GM18507 (cell line): ENCODE measurements around the gene EGFR.

Experiments used
- DNase-seq: peaks from one replicate; pipeline ENCODE4 v3.0.0; 2011; ENCODE audit warnings: low read depth; ENCODE audit not compliant: insufficient read length; ENCODE audit errors: extremely low spot score
- FAIRE-seq: peaks from 2 replicates; lab custom pipeline; 2011; peaks lifted over from hg19 to GRCh38; lab: Jason Lieb, UNC

The EGFR gene

GRCh38 chr7:55211726-55212125, 192.9 kb downstream of the EGFR start:
- no peak for FAIRE-seq
- DNase-seq, result no peak

DNA sequence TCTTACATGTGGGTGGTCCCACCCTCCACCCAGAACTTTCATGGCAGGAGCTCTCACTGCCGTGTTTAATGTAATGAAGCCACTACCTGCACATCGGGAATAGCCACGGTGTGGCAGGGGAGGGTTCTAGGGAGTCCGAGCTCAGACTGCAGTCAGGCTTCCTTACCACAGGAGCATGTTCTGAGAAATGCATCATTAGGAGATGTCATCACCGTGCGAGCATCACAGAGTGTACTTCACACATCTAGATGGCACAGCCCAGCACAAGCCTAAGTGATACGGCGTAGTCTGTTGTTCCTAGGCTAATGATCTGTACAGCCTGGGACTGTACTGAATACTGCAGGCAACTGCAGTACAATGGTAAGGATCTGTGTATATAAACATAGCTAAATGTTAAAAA, 193.4 kb downstream of the EGFR start:
- DNase-seq (no peak), FAIRE-seq (no peak)

DNA sequence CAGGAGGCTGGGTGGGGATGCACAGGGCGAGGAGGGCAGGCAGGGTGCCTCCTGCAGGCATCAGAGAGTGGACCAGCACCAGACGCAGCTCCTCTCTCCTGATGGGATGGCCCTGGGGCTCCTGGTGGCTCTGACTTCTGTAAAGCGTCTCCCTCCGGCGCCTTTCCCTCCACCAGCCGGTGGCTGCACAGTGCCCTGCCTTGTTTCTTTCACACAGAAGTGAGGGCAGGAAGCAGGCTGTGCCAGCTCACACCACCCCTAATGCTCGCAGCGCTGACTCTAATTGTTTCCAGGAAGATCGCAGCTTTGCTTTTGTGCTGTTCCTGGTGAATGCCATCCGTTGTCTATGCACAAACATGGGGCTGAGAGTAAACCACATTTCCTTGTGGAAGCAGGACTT, 194.0 kb downstream of the EGFR start:
- FAIRE-seq (no peak), DNase-seq (no peak)

GRCh38 chr7:55214707-55215106, 195.9 kb downstream of the EGFR start:
- no peak for FAIRE-seq
- DNase-seq, result no peak

GRCh38 chr7:55223023-55223422, 204.2 kb downstream of the EGFR start:
- no peak for DNase-seq
- FAIRE-seq, result no peak

GRCh38 chr7:55224111-55224510, 205.3 kb downstream of the EGFR start:
- FAIRE-seq (no peak), DNase-seq (no peak)

DNA sequence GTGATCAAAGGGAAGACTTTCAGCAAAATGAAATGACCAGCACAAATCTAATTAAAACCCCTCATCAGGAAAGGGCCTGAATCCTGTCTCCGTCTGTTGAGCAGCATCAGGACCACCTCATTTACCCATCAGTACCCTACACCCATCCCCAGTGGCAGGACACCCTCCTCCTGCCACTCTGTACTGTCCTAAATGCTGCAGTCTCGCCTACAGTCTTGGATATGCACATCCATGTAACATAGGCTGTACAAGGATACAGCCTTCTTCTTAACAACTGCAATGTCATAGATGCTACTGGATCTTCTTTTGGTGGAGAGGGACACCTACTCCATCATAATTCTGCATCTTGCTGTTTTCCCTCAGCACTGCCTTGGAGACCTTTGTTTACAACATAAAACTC, 206.0 kb downstream of the EGFR start:
- no peak for DNase-seq
- no peak for FAIRE-seq

GRCh38 chr7:55230014-55230413, 211.2 kb downstream of the EGFR start:
- DNase-seq (no peak), FAIRE-seq (no peak)

DNA sequence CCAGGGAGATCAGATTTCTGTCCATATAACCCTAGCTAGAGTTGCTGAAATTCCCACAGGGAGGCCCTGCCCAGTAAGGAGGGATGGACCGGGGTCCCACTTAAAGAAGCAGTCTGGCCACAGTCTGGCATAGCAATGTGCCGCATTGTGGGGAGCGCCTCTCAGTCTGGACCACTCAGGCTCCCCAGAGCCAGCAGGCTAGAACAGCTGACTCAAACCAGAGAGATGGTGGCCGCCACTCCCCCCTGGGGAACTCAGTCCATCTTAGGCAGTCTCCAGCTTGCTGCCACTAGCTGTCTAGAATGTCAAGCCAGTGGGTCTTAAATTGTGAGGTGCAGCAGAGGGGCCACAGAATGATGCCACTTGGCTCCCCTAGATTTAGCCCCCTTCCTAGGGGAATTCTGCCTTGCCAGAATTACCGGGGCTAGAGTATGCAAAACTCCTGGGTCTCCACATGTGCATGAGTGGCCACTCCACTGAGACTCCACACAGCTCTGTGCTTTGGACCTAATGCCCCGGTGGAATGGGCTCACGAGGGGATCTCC, 213.0 kb downstream of the EGFR start:
- DNase-seq (no peak), FAIRE-seq (no peak)

- DNase-seq (no peak), FAIRE-seq (no peak)
Observed at GRCh38 chr7:55233001-55233400, 214.2 kb downstream of the EGFR start.

GRCh38 chr7:55234408-55234807, 215.6 kb downstream of the EGFR start:
- no peak for DNase-seq
- FAIRE-seq, result no peak

DNA sequence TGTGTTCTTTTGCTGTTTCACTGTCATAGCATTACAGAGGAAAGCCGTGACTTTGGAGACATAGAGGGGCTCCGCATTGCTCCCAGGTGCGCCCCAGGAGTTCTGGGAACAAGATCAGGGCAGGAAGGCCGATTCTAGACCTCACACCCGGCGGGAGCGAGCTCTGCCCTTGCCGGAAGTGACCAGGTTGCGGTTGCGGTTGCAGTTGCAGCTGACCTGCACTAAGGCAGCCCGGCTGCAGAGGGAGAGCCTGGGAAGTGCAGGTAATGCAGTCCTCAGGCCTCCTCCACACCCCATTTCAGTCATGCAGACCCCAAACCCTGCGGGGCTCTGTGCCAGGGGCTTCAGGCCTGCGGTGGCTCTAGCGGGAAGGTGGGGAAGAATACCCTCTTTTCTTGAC, 216.3 kb downstream of the EGFR start:
- FAIRE-seq, result no peak
- DNase-seq, result no peak

- FAIRE-seq (no peak), DNase-seq (no peak)
Observed at GRCh38 chr7:55235801-55236200, 217.0 kb downstream of the EGFR start.

DNA sequence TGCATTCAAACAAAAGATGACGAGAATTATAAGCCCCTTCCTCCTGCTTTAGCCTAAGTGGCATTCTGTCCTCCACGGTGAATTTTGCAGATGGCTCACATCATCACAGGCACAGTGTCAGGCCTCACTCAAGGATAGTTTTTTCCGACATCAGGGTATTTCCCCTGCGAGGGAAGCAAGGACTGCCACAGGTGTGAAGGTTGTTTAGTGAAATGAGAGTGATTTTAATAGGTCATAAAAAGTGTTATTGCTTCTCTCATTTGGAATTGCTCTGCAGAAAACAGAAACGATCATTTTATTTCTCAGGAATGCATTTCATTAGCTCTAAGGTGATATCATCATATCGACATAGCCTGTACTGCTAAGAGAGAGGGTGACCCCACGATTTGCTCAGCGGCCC, 217.7 kb downstream of the EGFR start:
- DNase-seq, result no peak
- no peak for FAIRE-seq

DNA sequence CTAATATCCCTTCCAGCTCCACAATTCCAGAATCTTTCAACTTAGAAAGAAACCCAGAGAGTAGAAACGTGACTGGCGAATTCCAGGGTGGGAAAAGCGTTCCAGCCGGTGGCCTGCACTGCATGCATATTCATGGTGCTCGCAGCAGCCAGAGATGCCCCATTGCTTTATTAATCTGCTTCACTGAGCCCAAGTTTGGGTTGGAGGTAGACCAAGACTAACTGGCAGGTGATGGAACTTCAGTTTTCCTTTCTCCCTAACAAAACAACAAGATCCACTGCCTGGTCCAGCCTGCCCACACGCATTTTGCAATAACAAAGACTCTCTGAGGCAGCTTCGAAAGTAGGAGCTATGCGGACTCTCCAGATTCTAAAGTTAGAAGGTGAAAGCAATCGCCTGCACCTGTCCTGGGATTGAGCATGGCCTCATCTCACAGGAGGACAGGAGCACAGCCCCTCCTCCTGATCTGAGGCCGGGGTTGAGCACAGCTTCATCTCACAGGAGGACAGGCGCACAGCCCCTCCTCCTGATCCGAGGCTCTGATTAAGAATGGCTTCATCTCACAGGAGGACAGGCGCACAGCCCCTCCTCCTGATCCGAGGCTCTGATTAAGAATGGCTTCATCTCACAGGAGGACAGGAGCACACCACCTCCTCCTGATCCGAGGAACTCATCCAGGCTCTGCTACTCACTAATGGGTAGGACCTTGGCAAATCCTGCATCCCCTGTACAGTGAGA, 218.5 kb downstream of the EGFR start:
- no peak for DNase-seq
- no peak for FAIRE-seq

- no peak for FAIRE-seq
- no peak for DNase-seq
Observed at GRCh38 chr7:55239406-55239805, 220.6 kb downstream of the EGFR start.

DNA sequence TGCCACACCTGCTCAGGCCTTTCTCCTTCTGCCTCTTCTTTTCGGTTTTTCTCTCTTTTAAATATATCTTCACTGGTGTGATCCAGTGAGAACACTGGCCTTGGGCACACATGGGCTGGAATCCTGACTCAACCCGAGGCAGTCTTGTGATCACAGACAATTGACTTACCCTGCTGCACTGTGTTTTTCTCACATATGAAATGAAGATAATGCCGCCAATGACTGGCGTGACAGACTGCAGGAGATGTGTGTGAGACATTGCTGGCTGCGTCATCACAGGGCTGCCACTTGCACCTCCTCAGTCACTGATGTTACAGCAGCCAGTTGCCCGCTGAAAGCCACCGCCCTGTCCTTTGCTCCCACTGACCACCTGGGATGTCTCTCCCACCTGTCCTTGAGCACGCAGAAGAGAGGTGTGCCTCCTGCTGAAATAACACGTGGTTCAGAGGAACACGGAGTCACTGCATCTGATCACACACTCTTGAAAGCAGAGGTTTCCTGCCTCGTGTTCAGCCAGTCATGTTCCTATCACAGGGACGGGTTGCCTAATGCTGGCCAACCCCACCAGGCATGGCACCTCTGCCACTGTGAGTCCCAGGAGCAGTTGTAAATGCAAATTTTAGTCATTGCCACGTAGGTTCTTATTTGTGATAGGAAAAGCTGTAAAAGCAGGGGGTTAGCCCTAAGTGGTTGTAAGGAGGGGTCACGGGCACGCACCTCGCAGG, 221.8 kb downstream of the EGFR start:
- FAIRE-seq (no peak), DNase-seq (no peak)

- FAIRE-seq (no peak), DNase-seq (no peak)
Observed at GRCh38 chr7:55241958-55242357, 223.1 kb downstream of the EGFR start.

GRCh38 chr7:55242613-55243012, 223.8 kb downstream of the EGFR start:
- no peak for FAIRE-seq
- DNase-seq, result no peak

DNA sequence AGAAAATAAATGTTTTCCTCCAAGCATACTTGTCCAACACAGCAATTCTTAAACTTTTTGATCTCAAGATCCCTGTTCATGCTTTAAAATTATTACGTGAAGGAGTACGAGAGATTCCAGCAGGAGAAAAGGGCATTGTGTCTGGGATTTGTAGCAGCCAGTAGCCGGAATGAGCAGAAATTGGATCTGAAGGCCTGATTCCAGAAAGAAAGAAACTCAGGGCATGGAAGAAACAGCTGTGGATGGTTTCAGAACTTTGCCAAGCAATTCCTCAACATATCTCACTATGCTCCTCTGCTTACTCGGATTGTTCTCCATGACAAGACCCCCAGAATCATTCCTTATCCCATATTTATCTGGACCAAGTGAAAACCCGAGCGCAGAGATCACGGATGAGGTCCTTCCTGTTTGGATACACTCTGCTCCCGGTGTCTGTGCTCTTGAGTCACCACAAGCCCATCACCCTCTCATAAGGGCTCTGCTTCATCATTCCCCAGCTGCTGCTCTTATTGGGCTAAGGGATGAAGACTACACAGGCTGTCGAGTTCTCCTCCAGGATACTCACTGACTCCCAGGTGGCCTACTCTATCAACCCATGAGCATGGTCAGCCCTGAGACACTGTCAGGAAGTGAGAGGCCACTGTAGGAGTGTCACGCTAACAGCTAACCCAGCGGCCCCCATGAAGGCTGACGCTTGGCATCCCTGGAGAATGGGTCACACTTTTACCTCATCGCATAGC, 225.4 kb downstream of the EGFR start:
- DNase-seq (no peak), FAIRE-seq (no peak)
